Keratinocyte (primary cell): ENCODE results near the gene ADAM30.

Experiments used
- EZH2 ChIP-seq: IDR thresholded peaks from one replicate; pipeline ENCODE4 v1.6.1; 2012; ENCODE audit warnings: inconsistent platforms, mild to moderate bottlenecking, low read length, moderate library complexity
- TF ChIP-seq, protein P1 (sequence below), 3 experiments: IDR thresholded peaks in 1 of 3; conservative IDR thresholded peaks in 1 of 3; optimal IDR thresholded peaks in 1 of 3; 2 replicates in 2 of 3; 3 replicates in 1 of 3; pipeline versions ENCODE3 to v1.5.1; 2011; ENCODE audit warnings: low read length in 3 of 3, mild to moderate bottlenecking in 3 of 3, moderate library complexity in 2 of 3, control low read depth in 1 of 3, inconsistent platforms in 1 of 3; ENCODE audit not compliant: insufficient read depth in 2 of 3; ENCODE audit errors: extremely low read depth in 1 of 3

DNA sequence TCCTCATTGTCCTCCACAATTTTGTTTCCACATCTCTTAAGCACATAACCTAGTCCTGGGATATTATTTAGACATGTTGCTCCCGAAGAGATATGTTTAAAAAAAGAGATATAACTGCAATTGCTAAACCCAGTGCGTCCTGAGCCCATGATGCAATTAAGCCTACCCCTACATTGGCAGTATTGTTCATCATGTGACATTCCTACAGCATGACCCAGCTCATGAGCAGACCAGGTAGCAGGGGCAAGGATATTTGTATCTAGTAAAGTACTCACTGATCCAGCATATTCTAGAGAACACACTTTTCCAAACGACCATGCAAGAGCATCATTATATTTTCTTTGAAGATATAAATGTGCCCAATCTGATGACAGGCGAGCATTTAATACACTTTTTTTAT lies 1.2 kb downstream of the ADAM30 start:
- TF ChIP-seq, protein P1, sequence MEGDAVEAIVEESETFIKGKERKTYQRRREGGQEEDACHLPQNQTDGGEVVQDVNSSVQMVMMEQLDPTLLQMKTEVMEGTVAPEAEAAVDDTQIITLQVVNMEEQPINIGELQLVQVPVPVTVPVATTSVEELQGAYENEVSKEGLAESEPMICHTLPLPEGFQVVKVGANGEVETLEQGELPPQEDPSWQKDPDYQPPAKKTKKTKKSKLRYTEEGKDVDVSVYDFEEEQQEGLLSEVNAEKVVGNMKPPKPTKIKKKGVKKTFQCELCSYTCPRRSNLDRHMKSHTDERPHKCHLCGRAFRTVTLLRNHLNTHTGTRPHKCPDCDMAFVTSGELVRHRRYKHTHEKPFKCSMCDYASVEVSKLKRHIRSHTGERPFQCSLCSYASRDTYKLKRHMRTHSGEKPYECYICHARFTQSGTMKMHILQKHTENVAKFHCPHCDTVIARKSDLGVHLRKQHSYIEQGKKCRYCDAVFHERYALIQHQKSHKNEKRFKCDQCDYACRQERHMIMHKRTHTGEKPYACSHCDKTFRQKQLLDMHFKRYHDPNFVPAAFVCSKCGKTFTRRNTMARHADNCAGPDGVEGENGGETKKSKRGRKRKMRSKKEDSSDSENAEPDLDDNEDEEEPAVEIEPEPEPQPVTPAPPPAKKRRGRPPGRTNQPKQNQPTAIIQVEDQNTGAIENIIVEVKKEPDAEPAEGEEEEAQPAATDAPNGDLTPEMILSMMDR (optimal IDR thresholded peaks at IDR 0.05 in 1 of 3, IDR thresholded peaks at IDR 0.05 in 1 of 3, conservative IDR thresholded peaks at IDR 0.05 in 1 of 3; ENCODE audit: extremely low read depth in 1 of 3, insufficient read depth in 2 of 3, low read length in 3 of 3) = no peak
- no peak for TF ChIP-seq EZH2
